ENCODE results near the gene HPRT1. TPM values are rescaled to one million over a fixed set of nuclear protein-coding genes. Genes with fewer than 3 reads are reported as not detected.
A peak's percentile ranks its signal among the peaks of the same experiment; 100 is the strongest.
"Not testable (repeated sequence)": the region's sequence is repeated elsewhere in the genome, so short reads cannot be mapped to it uniquely, and the experiment has no call there.

Gene HPRT1
- 26.6 and 73.0 TPM in 2 replicates for total RNA-seq

DNA sequence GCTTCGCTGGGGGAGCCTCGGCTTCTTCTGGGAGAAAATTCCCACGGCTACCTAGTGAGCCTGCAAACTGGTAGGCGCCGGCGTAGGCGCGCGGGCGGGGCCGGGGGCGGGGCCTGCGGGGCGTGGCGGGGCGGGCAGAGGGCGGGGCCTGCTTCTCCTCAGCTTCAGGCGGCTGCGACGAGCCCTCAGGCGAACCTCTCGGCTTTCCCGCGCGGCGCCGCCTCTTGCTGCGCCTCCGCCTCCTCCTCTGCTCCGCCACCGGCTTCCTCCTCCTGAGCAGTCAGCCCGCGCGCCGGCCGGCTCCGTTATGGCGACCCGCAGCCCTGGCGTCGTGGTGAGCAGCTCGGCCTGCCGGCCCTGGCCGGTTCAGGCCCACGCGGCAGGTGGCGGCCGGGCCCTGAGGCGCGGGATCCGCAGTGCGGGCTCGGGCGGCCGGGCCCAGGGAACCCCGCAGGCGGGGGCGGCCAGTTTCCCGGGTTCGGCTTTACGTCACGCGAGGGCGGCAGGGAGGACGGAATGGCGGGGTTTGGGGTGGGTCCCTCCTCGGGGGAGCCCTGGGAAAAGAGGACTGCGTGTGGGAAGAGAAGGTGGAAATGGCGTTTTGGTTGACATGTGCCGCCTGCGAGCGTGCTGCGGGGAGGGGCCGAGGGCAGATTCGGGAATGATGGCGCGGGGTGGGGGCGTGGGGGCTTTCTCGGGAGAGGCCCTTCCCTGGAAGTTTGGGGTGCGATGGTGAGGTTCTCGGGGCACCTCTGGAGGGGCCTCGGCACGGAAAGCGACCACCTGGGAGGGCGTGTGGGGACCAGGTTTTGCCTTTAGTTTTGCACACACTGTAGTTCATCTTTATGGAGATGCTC lies at the start of gene HPRT1:
Gene HPRT1 (plus strand): TSS at position 161 of the 857 bp plus-strand sequence. CDS start 147 bp downstream, at position 308.
- DNase-seq (ENCODE audit: low read depth) = peak; percentile 43

DNA sequence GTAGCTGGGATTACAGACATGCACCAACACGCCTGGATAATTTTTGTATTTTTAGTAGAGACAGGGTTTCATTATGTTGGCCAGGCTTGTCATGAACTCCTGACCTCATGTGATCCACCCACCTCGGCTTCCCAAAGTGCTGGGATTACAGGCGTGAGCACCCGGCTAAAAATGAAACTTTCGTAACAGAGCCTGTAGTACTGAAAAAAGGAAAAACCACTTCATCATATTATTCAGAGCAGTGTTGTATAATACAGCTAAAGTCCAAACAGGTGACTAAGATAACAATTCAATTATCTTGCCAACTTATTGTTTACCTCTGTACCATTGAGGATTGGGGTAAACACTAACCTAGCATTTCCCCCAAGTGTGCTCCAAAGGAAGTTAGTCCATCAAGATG lies 43.9 kb upstream of the HPRT1 start:
- no peak for DNase-seq (ENCODE audit: low read depth)

- no peak for DNase-seq (ENCODE audit: low read depth)
Measured at GRCh38 chrX:134418317-134419113, 41.5 kb upstream of the HPRT1 start.

- no peak for DNase-seq (ENCODE audit: low read depth)
Measured at GRCh38 chrX:134419784-134420183, 40.2 kb upstream of the HPRT1 start.

DNA sequence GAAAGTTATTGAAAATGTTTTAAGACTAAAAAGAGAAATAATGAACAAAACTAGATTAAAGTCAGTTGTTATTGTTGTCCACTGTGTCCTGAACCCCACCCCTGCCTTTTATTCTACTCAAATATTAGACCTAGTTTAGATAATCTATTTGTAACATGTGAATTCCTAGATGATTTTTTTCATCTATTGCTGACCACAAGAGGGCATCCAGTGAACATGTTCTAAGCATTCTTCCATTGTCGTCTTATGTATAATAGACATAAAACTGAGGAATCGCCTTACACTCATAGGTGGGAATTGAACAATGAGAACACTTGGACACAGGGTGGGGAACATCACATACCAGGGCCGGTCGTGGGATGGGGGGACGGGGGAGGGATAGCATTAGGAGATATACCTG lies 36.4 kb upstream of the HPRT1 start:
- DNase-seq (ENCODE audit: low read depth) = peak; percentile 36

DNA sequence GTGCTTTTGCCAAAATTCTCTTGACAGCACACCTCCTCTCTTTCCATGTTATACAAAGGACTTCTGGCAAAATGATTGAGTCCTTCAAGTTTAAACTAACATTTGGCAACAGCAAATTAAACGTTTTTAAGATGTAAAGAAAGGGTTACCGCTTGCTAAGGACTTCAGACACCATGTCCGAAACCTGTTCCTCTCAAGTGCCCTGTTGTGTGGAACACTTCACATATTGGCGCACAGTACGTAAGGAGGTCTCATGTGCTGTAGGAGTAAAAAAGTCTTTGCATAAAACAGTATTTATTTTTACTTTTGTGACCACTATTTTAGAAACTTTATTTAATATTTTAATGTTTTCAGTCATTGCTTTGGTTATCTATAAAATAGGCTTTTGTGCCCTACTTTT lies 33.7 kb upstream of the HPRT1 start:
- no peak for DNase-seq (ENCODE audit: low read depth)

- peak; percentile 48 for DNase-seq (ENCODE audit: low read depth)
Measured at GRCh38 chrX:134431894-134432293, 28.1 kb upstream of the HPRT1 start.

- no peak for DNase-seq (ENCODE audit: low read depth)
Measured at GRCh38 chrX:134435894-134436293, 24.1 kb upstream of the HPRT1 start.

DNA sequence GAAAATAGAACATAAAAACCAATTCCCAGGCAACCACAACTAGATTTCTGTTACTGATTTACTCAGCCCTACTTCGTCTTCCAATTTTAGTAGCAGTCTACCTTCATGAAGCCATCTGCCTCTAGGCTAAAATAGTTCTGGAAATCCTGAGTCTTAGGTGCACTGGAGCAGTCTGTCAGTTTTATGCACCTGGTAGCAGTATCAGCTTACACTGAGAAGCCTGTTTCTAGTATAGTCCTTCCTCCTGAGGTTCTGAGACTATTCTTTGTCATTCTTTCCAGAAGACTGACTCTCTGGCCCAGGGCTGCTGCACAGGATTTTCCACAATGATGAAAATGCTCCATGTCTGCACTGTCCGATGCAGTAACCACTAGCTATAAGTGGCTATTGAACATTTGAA lies 16.9 kb upstream of the HPRT1 start:
- peak; percentile 82 for DNase-seq (ENCODE audit: low read depth)

GRCh38 chrX:134443461-134443860 lies 16.5 kb upstream of the HPRT1 start:
- no peak for DNase-seq (ENCODE audit: low read depth)

DNA sequence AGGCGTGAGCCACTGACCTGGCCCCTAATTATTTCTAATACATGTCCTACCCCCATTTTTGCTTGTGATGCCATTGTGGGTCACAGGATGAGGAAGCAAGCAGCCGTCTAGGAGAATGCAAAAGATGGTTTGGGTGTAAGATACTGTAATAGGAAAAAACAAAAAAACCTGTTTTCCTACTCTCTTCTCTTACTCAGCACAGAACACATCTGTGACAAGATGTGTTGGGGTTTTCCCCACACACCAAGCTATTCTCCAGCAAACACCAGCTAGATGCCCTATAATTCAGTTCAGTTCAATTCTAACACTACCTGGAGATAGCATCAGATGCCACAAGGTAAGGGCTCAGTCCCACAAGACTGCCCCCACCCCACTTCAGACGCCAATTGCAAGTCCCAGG lies 15.3 kb upstream of the HPRT1 start:
- DNase-seq (ENCODE audit: low read depth) = no peak

DNA sequence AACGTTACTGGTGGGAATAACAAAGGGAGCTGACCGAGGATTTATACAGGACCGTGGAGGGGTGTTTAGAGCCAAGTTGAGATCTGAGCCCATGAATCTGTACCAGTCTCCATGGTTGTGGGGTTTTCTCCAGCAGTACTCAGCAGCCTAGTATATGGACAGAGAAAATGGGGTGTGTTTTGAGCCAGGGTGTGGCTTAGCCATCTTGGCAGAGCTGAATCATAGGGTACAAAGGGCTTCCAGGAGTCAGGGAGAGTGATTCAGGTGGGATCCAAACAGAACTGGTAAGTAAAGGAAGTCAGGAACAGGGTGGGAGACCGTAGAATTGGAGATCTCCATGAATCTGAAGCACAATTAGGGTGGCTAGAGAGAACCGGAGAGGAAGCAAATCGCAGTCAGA lies 7.4 kb upstream of the HPRT1 start:
- no peak for DNase-seq (ENCODE audit: low read depth)

DNA sequence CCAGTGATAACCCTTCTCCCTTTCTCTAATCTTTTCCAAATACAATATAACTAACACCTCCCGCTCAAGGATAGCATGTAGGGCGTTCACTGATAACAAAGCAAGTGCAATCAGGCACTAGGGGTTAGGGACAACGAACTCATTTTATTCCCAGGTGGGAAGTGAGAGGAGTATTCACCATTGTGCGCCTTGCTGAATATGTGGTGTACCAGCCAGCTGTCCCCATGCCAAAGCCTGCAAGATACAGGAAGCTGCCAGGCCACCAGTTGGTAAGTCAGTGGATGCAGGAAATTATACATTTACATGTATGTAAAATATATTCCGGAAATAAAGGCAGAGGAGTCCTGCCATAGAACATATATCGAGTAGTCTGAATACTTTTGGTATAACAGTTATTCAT lies 6.3 kb upstream of the HPRT1 start:
- DNase-seq (ENCODE audit: low read depth) = no peak

DNA sequence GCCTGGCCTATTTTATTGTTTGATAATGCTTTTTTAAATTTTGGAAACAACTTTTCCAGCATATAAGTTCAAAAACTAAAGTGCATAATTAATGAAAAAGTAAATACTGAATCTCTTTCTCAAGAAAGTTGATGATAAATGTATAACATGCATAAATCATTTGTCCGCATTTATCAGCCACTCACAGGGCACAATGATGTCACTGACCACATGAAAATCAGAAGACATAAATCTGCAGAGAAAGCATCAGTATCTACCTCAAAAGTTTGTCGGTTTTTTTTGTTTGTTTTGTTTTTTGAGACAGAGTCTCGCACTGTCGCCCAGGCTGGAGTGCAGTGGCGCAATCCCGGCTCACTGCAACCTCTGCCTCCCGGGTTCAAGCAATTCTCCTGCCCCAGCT lies 5.5 kb upstream of the HPRT1 start:
- DNase-seq (ENCODE audit: low read depth) = no peak

GRCh38 chrX:134457708-134458107 lies 2.3 kb upstream of the HPRT1 start:
- DNase-seq (ENCODE audit: low read depth) = no peak

- no peak for DNase-seq (ENCODE audit: low read depth)
Measured at GRCh38 chrX:134459683-134460004, 321 bp upstream of the HPRT1 start.

- DNase-seq (ENCODE audit: low read depth) = no peak
Measured at GRCh38 chrX:134460862-134461220, 876 bp downstream of the HPRT1 start.

DNA sequence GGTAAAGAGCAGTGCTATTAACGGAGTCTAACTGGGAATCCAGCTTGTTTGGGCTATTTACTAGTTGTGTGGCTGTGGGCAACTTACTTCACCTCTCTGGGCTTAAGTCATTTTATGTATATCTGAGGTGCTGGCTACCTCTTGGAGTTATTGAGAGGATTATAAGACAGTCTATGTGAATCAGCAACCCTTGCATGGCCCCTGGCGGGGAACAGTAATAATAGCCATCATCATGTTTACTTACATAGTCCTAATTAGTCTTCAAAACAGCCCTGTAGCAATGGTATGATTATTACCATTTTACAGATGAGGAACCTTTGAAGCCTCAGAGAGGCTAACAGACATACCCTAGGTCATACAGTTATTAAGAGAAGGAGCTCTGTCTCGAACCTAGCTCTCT lies 1.5 kb downstream of the HPRT1 start:
- DNase-seq (ENCODE audit: low read depth) = no peak

- DNase-seq (ENCODE audit: low read depth) = no peak
Measured at GRCh38 chrX:134462927-134463326, 3.0 kb downstream of the HPRT1 start.

DNA sequence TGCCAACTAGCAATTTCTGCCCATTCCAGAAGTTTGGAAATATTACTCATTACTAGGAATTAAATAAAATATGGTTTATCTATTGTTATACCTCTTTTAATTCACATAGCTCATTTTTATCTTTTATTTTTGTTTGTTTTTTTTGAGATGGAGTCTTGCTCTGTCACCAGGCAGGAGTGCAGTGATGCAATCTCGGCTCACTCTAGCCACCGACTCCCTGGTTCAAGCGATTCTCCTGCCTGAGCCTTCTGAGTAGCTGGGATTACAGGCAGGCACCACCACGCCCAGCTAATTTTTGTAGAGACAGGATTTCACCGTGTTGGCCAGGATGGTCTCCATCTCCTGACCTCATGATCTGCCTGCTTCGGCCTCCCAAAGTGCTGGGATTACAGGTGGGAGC lies 4.5 kb downstream of the HPRT1 start:
- not testable (repeated sequence) for DNase-seq (ENCODE audit: low read depth)

DNA sequence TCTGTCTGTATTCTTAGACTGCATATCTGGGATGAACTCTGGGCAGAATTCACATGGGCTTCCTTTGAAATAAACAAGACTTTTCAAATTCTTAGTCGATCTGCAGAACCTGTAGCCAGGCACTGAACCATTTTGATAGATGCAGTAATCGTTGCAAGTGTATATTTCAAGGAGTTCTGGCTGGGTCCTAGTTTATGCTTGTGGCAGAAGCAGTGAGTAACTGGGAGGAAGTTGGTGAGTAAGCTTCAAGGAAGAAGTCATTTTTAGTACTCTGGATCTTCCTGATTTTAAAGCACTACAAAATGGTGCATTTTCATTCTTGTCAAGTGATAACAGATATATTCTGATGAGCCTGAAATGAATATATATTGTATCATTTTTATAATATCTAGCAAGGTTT lies 9.5 kb downstream of the HPRT1 start:
- peak; percentile 53 for DNase-seq (ENCODE audit: low read depth)

GRCh38 chrX:134470013-134470412 lies 10.0 kb downstream of the HPRT1 start:
- no peak for DNase-seq (ENCODE audit: low read depth)

- DNase-seq (ENCODE audit: low read depth) = no peak
Measured at GRCh38 chrX:134472041-134472440, 12.1 kb downstream of the HPRT1 start.

All from renal cortical epithelial cell (primary cell).